WTC11 (cell line): ENCODE measurements around the gene PPP5C. TPM values are rescaled to one million over a fixed set of nuclear protein-coding genes. Genes with fewer than 3 reads are reported as not detected.
A peak's percentile ranks its signal among the peaks of the same experiment; 100 is the strongest.

Source experiments
- ATAC-seq: fragments of 200-7000 bp; cut with Tn5 transposase; 2 replicates; pipeline ENCODE4 v1.10.0; 2021; ENCODE audit warnings: mild to moderate bottlenecking, moderate library complexity
- CTCF ChIA-PET: fragments of 300-600 bp; sonication (Branson Sonifier 250); formaldehyde crosslinking; loops from one replicate; lab custom pipeline; 2021; ENCODE audit warnings: antibody characterized with exemption; lab: Charles Lee
- POLR2A ChIA-PET: fragments of 350-600 bp; sonication (Branson Sonifier 250); formaldehyde crosslinking; loops from one replicate; lab custom pipeline; 2021; ENCODE audit warnings: antibody characterized with exemption; lab: Charles Lee
- DNase-seq: peaks from one replicate; pipeline ENCODE4 v3.0.0; 2021; ENCODE audit warnings: low spot score
- H3K27ac Mint-ChIP-seq: 2 replicates; pipeline ENCODE4 v1.8.0; 2021; ENCODE audit warnings: mixed read lengths
- H3K27me3 Mint-ChIP-seq: 2 replicates; pipeline ENCODE4 v1.8.0; 2021; ENCODE audit warnings: low read depth, mild to moderate bottlenecking, moderate library complexity, mixed read lengths
- H3K36me3 Mint-ChIP-seq: 2 replicates; pipeline ENCODE4 v1.8.0; 2021; ENCODE audit warnings: mixed read lengths
- H3K4me1 Mint-ChIP-seq: 2 replicates; pipeline ENCODE4 v1.8.0; 2022; ENCODE audit warnings: mixed read lengths
- H3K4me3 Mint-ChIP-seq: 2 replicates; pipeline ENCODE4 v1.8.0; 2021; ENCODE audit warnings: mild to moderate bottlenecking, moderate library complexity, mixed read lengths
- H3K9me3 Mint-ChIP-seq: 2 replicates; pipeline ENCODE4 v1.8.0; 2021; ENCODE audit warnings: mixed read lengths
- ARID4B ChIP-seq: sonication (generic); formaldehyde crosslinking; IDR thresholded peaks from 2 replicates; pipeline ENCODE4 v1.8.0; 2023; ENCODE audit warnings: missing genetic modification reagents, mild to moderate bottlenecking, borderline replicate concordance
- ATF6 ChIP-seq: sonication (generic); formaldehyde crosslinking; IDR thresholded peaks from 2 replicates; pipeline ENCODE4 v1.8.1; 2023; ENCODE audit warnings: mild to moderate bottlenecking, missing genetic modification reagents
- E2F4 ChIP-seq: sonication (generic); formaldehyde crosslinking; IDR thresholded peaks from 2 replicates; pipeline ENCODE4 v1.8.1; 2022; ENCODE audit warnings: low read depth, mild to moderate bottlenecking, moderate library complexity, missing genetic modification reagents, borderline replicate concordance
- ETV6 ChIP-seq: sonication (generic); formaldehyde crosslinking; IDR thresholded peaks from 2 replicates; pipeline ENCODE4 v1.8.1; 2022; ENCODE audit warnings: mild to moderate bottlenecking, missing genetic modification reagents
- FOXK1 ChIP-seq: sonication (generic); formaldehyde crosslinking; IDR thresholded peaks from 2 replicates; pipeline ENCODE4 v1.8.0; 2022; ENCODE audit warnings: mild to moderate bottlenecking, moderate library complexity, missing genetic modification reagents
- GTF2I ChIP-seq: fragments of 250-450 bp; sonication (Bioruptor Pico); conservative IDR thresholded peaks from 2 replicates; pipeline ENCODE4 v1.4.0; 2021; ENCODE audit warnings: mild to moderate bottlenecking
- HMGXB4 ChIP-seq: sonication (generic); formaldehyde crosslinking; IDR thresholded peaks from 2 replicates; pipeline ENCODE4 v1.8.1; 2023; ENCODE audit warnings: mild to moderate bottlenecking, moderate library complexity, missing genetic modification reagents
- IRF2 ChIP-seq: sonication (generic); formaldehyde crosslinking; IDR thresholded peaks from 2 replicates; pipeline ENCODE4 v1.8.0; 2022; ENCODE audit warnings: low read depth, missing genetic modification reagents, borderline replicate concordance
- MAX ChIP-seq: sonication (generic); formaldehyde crosslinking; IDR thresholded peaks from 2 replicates; pipeline ENCODE4 v1.8.0; 2022; ENCODE audit warnings: mild to moderate bottlenecking, missing genetic modification reagents
- SP1 ChIP-seq: sonication (generic); formaldehyde crosslinking; conservative IDR thresholded peaks from 2 replicates; pipeline ENCODE4 v1.8.1; 2022; ENCODE audit warnings: missing genetic modification reagents
- ZNF219 ChIP-seq: sonication (generic); formaldehyde crosslinking; IDR thresholded peaks from 2 replicates; pipeline ENCODE4 v1.8.0; 2023; ENCODE audit warnings: missing genetic modification reagents, mild to moderate bottlenecking, borderline replicate concordance
- ZNF263 ChIP-seq: sonication (generic); formaldehyde crosslinking; IDR thresholded peaks from 2 replicates; pipeline ENCODE4 v1.8.1; 2022; ENCODE audit warnings: low read depth, mild to moderate bottlenecking, moderate library complexity, missing genetic modification reagents
- ZNF423 ChIP-seq: fragments of 250-450 bp; sonication (Bioruptor Pico); IDR thresholded peaks from 2 replicates; pipeline ENCODE4 v2.1.2; 2022; ENCODE audit warnings: mild to moderate bottlenecking, moderate library complexity
- ZNF671 ChIP-seq: fragments of 250-450 bp; sonication (Bioruptor Pico); IDR thresholded peaks from 2 replicates; pipeline ENCODE4 v1.8.0; 2021; ENCODE audit warnings: mild to moderate bottlenecking
- total RNA-seq: library from RNA; stranded (reverse); gene quantifications from 3 replicates; pipeline ENCODE4 v1.2.3, GENCODE V29; 2021
- TF ChIP-seq, protein P1 (sequence below): sonication (generic); formaldehyde crosslinking; IDR thresholded peaks from 2 replicates; pipeline ENCODE4 v1.8.1; 2022; ENCODE audit warnings: missing genetic modification reagents, borderline replicate concordance
- TF ChIP-seq, protein P2 (sequence below): sonication (generic); formaldehyde crosslinking; IDR thresholded peaks from 2 replicates; pipeline ENCODE4 v1.8.1; 2022; ENCODE audit warnings: mild to moderate bottlenecking, missing genetic modification reagents, moderate library complexity, borderline replicate concordance

The PPP5C gene
- total RNA-seq, 1 experiment from 2014 or later = 107 TPM

DNA sequence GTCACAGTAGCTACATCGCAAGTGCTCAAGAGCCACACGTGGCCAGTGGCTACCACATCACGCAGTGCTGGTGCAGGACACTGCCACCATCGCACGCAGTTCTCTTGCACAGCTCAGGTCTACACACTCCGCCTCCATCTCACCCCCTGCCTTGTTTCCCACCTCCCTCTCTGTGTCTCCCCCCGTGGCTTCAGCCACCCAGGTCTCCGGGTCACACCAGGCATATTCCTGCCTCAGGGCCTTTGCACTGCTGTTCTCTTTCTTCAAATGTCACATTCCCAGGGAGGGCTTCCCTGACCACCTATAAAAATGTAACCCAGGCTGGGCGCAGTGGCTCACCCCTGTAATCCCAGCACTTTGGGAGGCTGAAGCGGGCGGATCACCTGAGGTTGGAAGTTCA lies 55.8 kb downstream of the PPP5C start:
- TF ChIP-seq ZNF671 (CRISPR knock-in tag) = no peak
- 0 out of 2 replicates have a peak, but pooled peaks have one; percentile 68 for TF ChIP-seq GTF2I
- TF ChIP-seq, protein P1, sequence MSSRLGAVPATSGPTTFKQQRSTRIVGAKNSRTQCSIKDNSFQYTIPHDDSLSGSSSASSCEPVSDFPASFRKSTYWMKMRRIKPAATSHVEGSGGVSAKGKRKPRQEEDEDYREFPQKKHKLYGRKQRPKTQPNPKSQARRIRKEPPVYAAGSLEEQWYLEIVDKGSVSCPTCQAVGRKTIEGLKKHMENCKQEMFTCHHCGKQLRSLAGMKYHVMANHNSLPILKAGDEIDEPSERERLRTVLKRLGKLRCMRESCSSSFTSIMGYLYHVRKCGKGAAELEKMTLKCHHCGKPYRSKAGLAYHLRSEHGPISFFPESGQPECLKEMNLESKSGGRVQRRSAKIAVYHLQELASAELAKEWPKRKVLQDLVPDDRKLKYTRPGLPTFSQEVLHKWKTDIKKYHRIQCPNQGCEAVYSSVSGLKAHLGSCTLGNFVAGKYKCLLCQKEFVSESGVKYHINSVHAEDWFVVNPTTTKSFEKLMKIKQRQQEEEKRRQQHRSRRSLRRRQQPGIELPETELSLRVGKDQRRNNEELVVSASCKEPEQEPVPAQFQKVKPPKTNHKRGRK = no peak
- TF ChIP-seq ZNF219 = no peak
- TF ChIP-seq IRF2 = no peak
- no peak for TF ChIP-seq E2F4 (CRISPR knock-in tag)
- no peak for TF ChIP-seq FOXK1
- peaks cover 45% of the 10 kb centered on the region for H3K4me1 Mint-ChIP-seq
- CTCF ChIA-PET = interaction anchor here (0.7 to 5.6 kb wide), 20 partner anchors 11 to 442 kb away, joined by 3 to 36 read pairs (median 5); partner anchors contain the start of genes CCDC8 and PNMA8B
- ATAC-seq = no peak
- no peak overlapping the region for H3K27ac Mint-ChIP-seq
- DNase-seq = no peak
- no peak overlapping the region for H3K4me3 Mint-ChIP-seq
- H3K27me3 Mint-ChIP-seq = peaks cover 40% of the 10 kb centered on the region
- POLR2A ChIA-PET = interaction anchor here (0.9 to 3.1 kb wide), 2 partner anchors 11 to 82 kb away, joined by 5 to 20 read pairs; partner anchors contain the start of gene CCDC8
- H3K9me3 Mint-ChIP-seq = no peaks in the 10 kb centered on the region
- no peaks in the 10 kb centered on the region for H3K36me3 Mint-ChIP-seq

GRCh38 chr19:46404055-46404752 lies 57.3 kb downstream of the PPP5C start:
- ChIA-PET CTCF (interaction anchor here (0.5 to 5.6 kb wide), 25 partner anchors 9 to 310 kb away, joined by 3 to 47 read pairs (median 4); partner anchors contain the start of gene CCDC8), POLR2A (interaction anchor here (0.5 to 3.1 kb wide), 5 partner anchors 9 to 658 kb away, joined by 3 to 20 read pairs (median 3); partner anchors contain the start of genes CALM3 and CCDC8)
- DNase-seq = no peak
- Mint-ChIP-seq H3K4me1 (peaks cover 57% of the 10 kb centered on the region), H3K36me3 (no peaks in the 10 kb centered on the region), H3K27ac (peak overlapping the region; percentile 1), H3K27me3 (peaks cover 40% of the 10 kb centered on the region)
- TF ChIP-seq HMGXB4 (CRISPR knock-in tag) (no peak), MAX (peak; percentile 67; the same call in 1 of the 2 replicates), ETV6 (CRISPR knock-in tag) (no peak), ZNF263 (CRISPR knock-in tag) (peak; percentile 55; the same call in 1 of the 2 replicates), ATF6 (no peak), ARID4B (CRISPR knock-in tag) (no peak), SP1 (CRISPR knock-in tag) (peak; percentile 50; the same call in 1 of the 2 replicates), ZNF423 (CRISPR knock-in tag) (peak; percentile 89)
- TF ChIP-seq, protein P2, sequence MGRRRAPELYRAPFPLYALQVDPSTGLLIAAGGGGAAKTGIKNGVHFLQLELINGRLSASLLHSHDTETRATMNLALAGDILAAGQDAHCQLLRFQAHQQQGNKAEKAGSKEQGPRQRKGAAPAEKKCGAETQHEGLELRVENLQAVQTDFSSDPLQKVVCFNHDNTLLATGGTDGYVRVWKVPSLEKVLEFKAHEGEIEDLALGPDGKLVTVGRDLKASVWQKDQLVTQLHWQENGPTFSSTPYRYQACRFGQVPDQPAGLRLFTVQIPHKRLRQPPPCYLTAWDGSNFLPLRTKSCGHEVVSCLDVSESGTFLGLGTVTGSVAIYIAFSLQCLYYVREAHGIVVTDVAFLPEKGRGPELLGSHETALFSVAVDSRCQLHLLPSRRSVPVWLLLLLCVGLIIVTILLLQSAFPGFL (CRISPR knock-in tag) = no peak
- TF ChIP-seq, all 79 proteins: peak for 4
- peak overlapping the region; percentile 77 for H3K4me3 Mint-ChIP-seq
- peak; percentile 20 for ATAC-seq
- H3K9me3 Mint-ChIP-seq = no peaks in the 10 kb centered on the region
